Gastrocnemius medialis (tissue), 4 donors: ENCODE data around the gene KIRREL1.

Source experiments
- POLR2A ChIP-seq, 2 donors: fragments of 450-650 bp; IDR thresholded peaks; one replicate each; pipeline ENCODE4 v1.6.1; 2017; ENCODE audit warnings: antibody characterized with exemption in 2 of 2, mild to moderate bottlenecking in 2 of 2, moderate library complexity in 2 of 2
- TF ChIP-seq, protein P1 (sequence below), 5 experiments: fragments of 450-650 bp in 3 of 5; fragments of 200-600 bp in 2 of 5; sonication (generic) in 2 of 5; IDR thresholded peaks in 4 of 5; conservative IDR thresholded peaks in 1 of 5; 1 replicate in 4 of 5; 2 replicates in 1 of 5; pipeline ENCODE4 v1.5.1; 2016 to 2019; ENCODE audit warnings: antibody characterized with exemption in 5 of 5, mild to moderate bottlenecking in 3 of 5, moderate library complexity in 3 of 5

DNA sequence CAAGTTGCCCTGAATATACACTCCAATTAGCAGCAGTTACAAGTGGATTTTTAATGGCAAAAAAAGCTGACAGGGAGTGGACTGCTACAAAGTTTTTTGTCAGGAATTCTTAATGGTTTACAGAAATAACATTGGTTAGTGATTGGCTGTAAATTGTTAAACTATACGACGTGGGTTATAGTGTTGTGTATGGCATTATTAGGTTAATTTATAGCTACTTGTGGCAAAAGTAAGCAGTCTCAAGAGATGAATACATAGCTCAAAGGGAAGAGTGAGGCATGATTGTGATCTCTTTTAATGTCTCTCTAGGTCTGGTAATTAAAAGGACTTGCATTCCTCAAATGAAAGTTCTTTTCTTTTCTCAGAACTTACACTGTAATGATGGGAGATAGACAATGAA lies 111.4 kb downstream of the KIRREL1 start:
- TF ChIP-seq, protein P1, sequence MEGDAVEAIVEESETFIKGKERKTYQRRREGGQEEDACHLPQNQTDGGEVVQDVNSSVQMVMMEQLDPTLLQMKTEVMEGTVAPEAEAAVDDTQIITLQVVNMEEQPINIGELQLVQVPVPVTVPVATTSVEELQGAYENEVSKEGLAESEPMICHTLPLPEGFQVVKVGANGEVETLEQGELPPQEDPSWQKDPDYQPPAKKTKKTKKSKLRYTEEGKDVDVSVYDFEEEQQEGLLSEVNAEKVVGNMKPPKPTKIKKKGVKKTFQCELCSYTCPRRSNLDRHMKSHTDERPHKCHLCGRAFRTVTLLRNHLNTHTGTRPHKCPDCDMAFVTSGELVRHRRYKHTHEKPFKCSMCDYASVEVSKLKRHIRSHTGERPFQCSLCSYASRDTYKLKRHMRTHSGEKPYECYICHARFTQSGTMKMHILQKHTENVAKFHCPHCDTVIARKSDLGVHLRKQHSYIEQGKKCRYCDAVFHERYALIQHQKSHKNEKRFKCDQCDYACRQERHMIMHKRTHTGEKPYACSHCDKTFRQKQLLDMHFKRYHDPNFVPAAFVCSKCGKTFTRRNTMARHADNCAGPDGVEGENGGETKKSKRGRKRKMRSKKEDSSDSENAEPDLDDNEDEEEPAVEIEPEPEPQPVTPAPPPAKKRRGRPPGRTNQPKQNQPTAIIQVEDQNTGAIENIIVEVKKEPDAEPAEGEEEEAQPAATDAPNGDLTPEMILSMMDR (IDR thresholded peaks at IDR 0.05 in 4 of 5, conservative IDR thresholded peaks at IDR 0.05 in 1 of 5): no peak
- no peak for TF ChIP-seq POLR2A (IDR thresholded peaks at IDR 0.05)
